ENCODE measurements around the gene GBGT1. TPM values are rescaled to one million over a fixed set of nuclear protein-coding genes. Genes with fewer than 3 reads are reported as not detected.

GBGT1 gene
- total RNA-seq, 1 donor = 4.7 TPM

- TF ChIP-seq, protein P1, sequence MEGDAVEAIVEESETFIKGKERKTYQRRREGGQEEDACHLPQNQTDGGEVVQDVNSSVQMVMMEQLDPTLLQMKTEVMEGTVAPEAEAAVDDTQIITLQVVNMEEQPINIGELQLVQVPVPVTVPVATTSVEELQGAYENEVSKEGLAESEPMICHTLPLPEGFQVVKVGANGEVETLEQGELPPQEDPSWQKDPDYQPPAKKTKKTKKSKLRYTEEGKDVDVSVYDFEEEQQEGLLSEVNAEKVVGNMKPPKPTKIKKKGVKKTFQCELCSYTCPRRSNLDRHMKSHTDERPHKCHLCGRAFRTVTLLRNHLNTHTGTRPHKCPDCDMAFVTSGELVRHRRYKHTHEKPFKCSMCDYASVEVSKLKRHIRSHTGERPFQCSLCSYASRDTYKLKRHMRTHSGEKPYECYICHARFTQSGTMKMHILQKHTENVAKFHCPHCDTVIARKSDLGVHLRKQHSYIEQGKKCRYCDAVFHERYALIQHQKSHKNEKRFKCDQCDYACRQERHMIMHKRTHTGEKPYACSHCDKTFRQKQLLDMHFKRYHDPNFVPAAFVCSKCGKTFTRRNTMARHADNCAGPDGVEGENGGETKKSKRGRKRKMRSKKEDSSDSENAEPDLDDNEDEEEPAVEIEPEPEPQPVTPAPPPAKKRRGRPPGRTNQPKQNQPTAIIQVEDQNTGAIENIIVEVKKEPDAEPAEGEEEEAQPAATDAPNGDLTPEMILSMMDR (IDR thresholded peaks at IDR 0.05; ENCODE audit: insufficient read depth, low read depth, low read length) = no peak
- no peak for DNase-seq (ENCODE audit: low read depth)
- no peak overlapping the region for H3K4me3 ChIP-seq (ENCODE audit: low read depth, low read length)
These were observed 34.5 kb downstream of the GBGT1 start for GRCh38 chr9:133129001-133129795.

- TF ChIP-seq, protein P1 (IDR thresholded peaks at IDR 0.05; ENCODE audit: insufficient read depth, low read depth, low read length) = no peak
- H3K4me3 ChIP-seq (ENCODE audit: low read depth, low read length) = no peak overlapping the region
- no peak for DNase-seq (ENCODE audit: low read depth)
These were observed 35.6 kb downstream of the GBGT1 start for GRCh38 chr9:133128152-133128551.

GRCh38 chr9:133127340-133127981, 36.3 kb downstream of the GBGT1 start:
- H3K4me3 ChIP-seq (ENCODE audit: low read depth, low read length) = no peak overlapping the region
- TF ChIP-seq, protein P1 (IDR thresholded peaks at IDR 0.05; ENCODE audit: insufficient read depth, low read depth, low read length) = no peak
- no peak for DNase-seq (ENCODE audit: low read depth)

- TF ChIP-seq, protein P1 (IDR thresholded peaks at IDR 0.05; ENCODE audit: insufficient read depth, low read depth, low read length) = no peak
- no peak for DNase-seq (ENCODE audit: low read depth)
- no peak overlapping the region for H3K4me3 ChIP-seq (ENCODE audit: low read depth, low read length)
These were observed 36.9 kb downstream of the GBGT1 start for GRCh38 chr9:133126697-133127339.

DNA sequence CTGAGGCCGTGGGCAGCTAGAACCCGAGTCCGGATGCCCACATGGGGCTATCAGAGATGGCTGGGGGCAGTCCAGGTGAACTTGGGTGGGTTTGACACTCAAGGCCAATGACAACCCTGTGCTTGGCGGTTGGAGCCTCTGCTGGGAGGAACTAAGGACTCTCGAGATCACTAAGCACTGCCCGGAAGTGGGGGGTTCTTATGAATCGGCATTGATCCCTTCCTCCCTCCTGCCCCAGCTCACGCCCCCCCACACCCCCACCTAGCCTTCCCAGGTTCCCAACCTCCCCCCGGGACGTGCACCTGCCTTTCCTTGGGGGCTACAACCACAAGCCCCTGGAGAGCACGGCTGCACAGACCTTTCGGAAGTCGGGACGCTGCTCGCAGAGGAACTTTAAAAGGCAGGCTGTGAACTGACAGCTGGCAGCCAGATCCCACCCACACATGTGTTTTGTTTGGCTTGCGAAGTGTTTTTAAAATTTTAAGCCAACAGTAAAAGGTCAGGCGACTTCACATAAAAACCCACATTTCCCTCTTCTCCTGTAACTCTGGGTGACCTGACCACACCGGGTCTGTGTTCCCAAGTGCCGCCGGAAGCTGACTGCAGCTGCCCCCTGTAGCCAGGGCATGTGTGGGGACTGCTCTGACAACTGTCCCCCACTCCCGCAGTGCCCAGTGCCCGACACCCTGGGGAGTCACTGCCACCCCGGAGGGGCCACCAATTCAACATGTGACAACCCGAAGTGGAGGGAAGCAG, 37.6 kb downstream of the GBGT1 start:
- TF ChIP-seq, protein P1 (IDR thresholded peaks at IDR 0.05; ENCODE audit: insufficient read depth, low read depth, low read length) = no peak
- DNase-seq (ENCODE audit: low read depth) = peak; percentile 83
- H3K4me3 ChIP-seq (ENCODE audit: low read depth, low read length) = peak overlapping the region; percentile 32

DNA sequence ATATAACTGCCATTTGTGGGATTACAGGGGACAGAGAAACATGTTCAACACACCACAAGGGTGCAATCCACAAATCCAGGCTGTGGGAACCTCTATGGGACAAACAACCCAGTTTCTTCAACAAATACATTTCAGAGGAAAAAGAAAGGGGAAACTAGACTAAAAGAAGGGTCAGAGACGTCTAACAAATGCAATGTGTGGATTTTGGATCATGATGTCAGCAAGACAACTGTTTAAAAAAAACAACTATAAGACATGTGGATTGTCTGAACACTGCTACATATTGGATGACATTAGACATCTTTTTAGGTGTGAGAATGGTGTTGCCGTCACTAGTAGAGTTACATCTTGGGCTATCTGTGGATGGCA, 38.8 kb downstream of the GBGT1 start:
- TF ChIP-seq, protein P1 (IDR thresholded peaks at IDR 0.05; ENCODE audit: insufficient read depth, low read depth, low read length) = no peak
- H3K4me3 ChIP-seq (ENCODE audit: low read depth, low read length) = no peak overlapping the region
- DNase-seq (ENCODE audit: low read depth) = no peak

Data from fibroblast of villous mesenchyme (primary cell).